Mesenchymal stem cell (in vitro differentiated cells and primary cell): Measurements from ENCODE around the gene YIF1B.
A peak's percentile ranks its signal among the peaks of the same experiment; 100 is the strongest.

Experiments used
- DNase-seq: peaks from one replicate; pipeline ENCODE4 v3.0.0-alpha.2; 2013
- H2AFZ ChIP-seq: one replicate; pipeline ENCODE4 v1.6.1; 2013; ENCODE audit warnings: low read depth, mild to moderate bottlenecking, control low read depth, inconsistent platforms, low read length, moderate library complexity
- H2AK5ac ChIP-seq: 2 replicates; pipeline ENCODE4 v1.6.1; 2013; ENCODE audit warnings: low read length, moderate library complexity, mild to moderate bottlenecking, inconsistent platforms; ENCODE audit not compliant: severe bottlenecking
- H2BK120ac ChIP-seq: one replicate; pipeline ENCODE4 v1.6.1; 2013; ENCODE audit warnings: low read depth, mild to moderate bottlenecking, inconsistent platforms, low read length, moderate library complexity
- H2BK12ac ChIP-seq, 2 experiments: one replicate each; pipeline ENCODE4 v1.6.1; 2013; ENCODE audit warnings: inconsistent platforms in 2 of 2, low read length in 2 of 2, mild to moderate bottlenecking in 2 of 2, moderate library complexity in 2 of 2, control low read depth in 1 of 2
- H2BK15ac ChIP-seq: one replicate; pipeline ENCODE4 v1.6.1; 2013; ENCODE audit warnings: mild to moderate bottlenecking, low read depth, inconsistent platforms; ENCODE audit not compliant: poor library complexity, severe bottlenecking
- H2BK5ac ChIP-seq: 2 replicates; pipeline ENCODE4 v1.6.1; 2013; ENCODE audit warnings: low read depth, mild to moderate bottlenecking, low read length, control low read depth, inconsistent platforms; ENCODE audit not compliant: poor library complexity, severe bottlenecking
- H3K14ac ChIP-seq, 2 experiments: one replicate each; pipeline ENCODE4 v1.6.1; 2013; ENCODE audit warnings: inconsistent platforms in 2 of 2, low read length in 2 of 2, control low read depth in 1 of 2, mild to moderate bottlenecking in 1 of 2, moderate library complexity in 1 of 2
- H3K18ac ChIP-seq, 2 experiments: one replicate each; pipeline ENCODE4 v1.6.1; 2013; ENCODE audit warnings: inconsistent platforms in 2 of 2, low read length in 2 of 2, control low read depth in 1 of 2, low read depth in 1 of 2, mild to moderate bottlenecking in 1 of 2
- H3K23ac ChIP-seq, 2 experiments: one replicate each; pipeline ENCODE4 v1.6.1; 2013; ENCODE audit warnings: inconsistent platforms in 2 of 2, low read length in 2 of 2, mild to moderate bottlenecking in 2 of 2, moderate library complexity in 2 of 2, control low read depth in 1 of 2
- H3K27ac ChIP-seq: 2 replicates; pipeline ENCODE4 v1.5.1; 2013; ENCODE audit warnings: mild to moderate bottlenecking, moderate library complexity, low read length, control low read depth, inconsistent platforms; ENCODE audit not compliant: poor library complexity, severe bottlenecking
- H3K27me3 ChIP-seq, 2 experiments: 2 replicates each; pipeline versions ENCODE4 v1.6.1 to v1.7.0; 2013; ENCODE audit warnings: low read length in 2 of 2, mild to moderate bottlenecking in 2 of 2, moderate library complexity in 2 of 2, control low read depth in 1 of 2, inconsistent platforms in 1 of 2; ENCODE audit not compliant: control insufficient read depth in 1 of 2, insufficient read depth in 1 of 2
- H3K36me3 ChIP-seq, 2 experiments: 2 replicates each; pipeline versions ENCODE4 v1.6.1 to v1.7.0; 2013; ENCODE audit warnings: low read length in 2 of 2, control low read depth in 1 of 2, inconsistent platforms in 1 of 2, low read depth in 1 of 2, mild to moderate bottlenecking in 1 of 2; ENCODE audit not compliant: insufficient read depth in 2 of 2, control insufficient read depth in 1 of 2
- H3K4ac ChIP-seq, 2 experiments: one replicate each; pipeline ENCODE4 v1.6.1; 2013; ENCODE audit warnings: inconsistent platforms in 2 of 2, low read length in 2 of 2, mild to moderate bottlenecking in 2 of 2, moderate library complexity in 2 of 2, control low read depth in 1 of 2, low read depth in 1 of 2
- H3K4me1 ChIP-seq: 2 replicates; pipeline ENCODE4 v1.6.1; 2013; ENCODE audit warnings: low read depth, low read length, control low read depth; ENCODE audit not compliant: control insufficient read depth, insufficient read depth
- H3K4me2 ChIP-seq: 2 replicates; pipeline ENCODE4 v1.6.1; 2013; ENCODE audit warnings: low read length, mild to moderate bottlenecking, inconsistent platforms; ENCODE audit not compliant: poor library complexity, severe bottlenecking
- H3K4me3 ChIP-seq, 2 experiments: 2 replicates each; pipeline versions ENCODE4 v1.5.1 to v1.7.0; 2013; ENCODE audit warnings: low read length in 2 of 2, mild to moderate bottlenecking in 2 of 2, control low read depth in 1 of 2, low read depth in 1 of 2; ENCODE audit not compliant: insufficient read depth in 1 of 2
- H3K79me1 ChIP-seq: replicated peaks from 2 replicates; pipeline ENCODE4 v1.6.1; 2013; ENCODE audit warnings: mild to moderate bottlenecking, control low read depth, low read length, inconsistent platforms; ENCODE audit not compliant: poor library complexity, severe bottlenecking
- H3K9ac ChIP-seq: 2 replicates; pipeline ENCODE4 v1.7.0; 2013; ENCODE audit warnings: mild to moderate bottlenecking, low read length, moderate library complexity
- H3K9me3 ChIP-seq: 2 replicates; pipeline ENCODE4 v1.7.0; 2013; ENCODE audit warnings: mild to moderate bottlenecking, low read length; ENCODE audit not compliant: control insufficient read depth
- H4K8ac ChIP-seq: one replicate; pipeline ENCODE4 v1.6.1; 2013; ENCODE audit warnings: inconsistent platforms, mild to moderate bottlenecking, low read length, moderate library complexity
- H4K91ac ChIP-seq: one replicate; pipeline ENCODE4 v1.6.1; 2013; ENCODE audit warnings: mild to moderate bottlenecking, low read length, inconsistent platforms
- WGBS: methylation state at CpG from one replicate; pipeline ENCODE4 v1.1.7; 2013; ENCODE audit warnings: mixed read lengths; 5-methylcytosine and 5-hydroxymethylcytosine counted together

Gene YIF1B

DNA sequence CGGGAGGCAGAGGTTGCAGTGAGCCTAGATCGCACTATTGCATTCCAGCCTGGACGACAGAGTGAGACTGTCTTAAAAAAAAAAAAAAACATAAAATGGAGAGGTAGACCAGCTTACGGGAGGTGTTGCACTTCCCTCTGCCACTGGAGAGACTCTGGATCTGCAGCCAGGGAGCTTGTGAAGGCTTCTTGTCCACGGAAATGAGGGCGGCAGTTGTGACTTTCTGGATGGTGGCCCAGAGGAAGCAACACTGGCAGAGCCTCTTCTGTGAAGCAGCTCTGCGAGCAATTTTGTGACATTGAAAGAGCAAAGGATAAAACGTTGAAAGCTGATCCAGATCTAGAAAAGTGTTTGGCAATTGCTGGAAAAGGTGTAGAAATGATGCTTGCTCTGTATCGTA, 41.0 kb downstream of the YIF1B start:
- no peak overlapping the region for H3K27ac ChIP-seq
- H3K9me3 ChIP-seq: no peaks in the 10 kb centered on the region
- H3K4me3 ChIP-seq: no peak overlapping the region
- no peak overlapping the region for H3K4me2 ChIP-seq
- H3K79me1 ChIP-seq: peaks cover 8% of the 10 kb centered on the region
- H2BK12ac ChIP-seq: no peak overlapping the region
- no peak overlapping the region for H2BK15ac ChIP-seq
- no peak overlapping the region for H3K23ac ChIP-seq
- peaks cover 11% of the 10 kb centered on the region for H3K4me1 ChIP-seq
- no peak overlapping the region for H3K9ac ChIP-seq
- H3K27me3 ChIP-seq: no peaks in the 10 kb centered on the region
- no peak overlapping the region for H2BK5ac ChIP-seq
- H3K4ac ChIP-seq: no peak overlapping the region
- H4K8ac ChIP-seq: no peak overlapping the region
- H3K36me3 ChIP-seq: no peaks in the 10 kb centered on the region
- no peak overlapping the region for H4K91ac ChIP-seq
- no peak overlapping the region for H2AK5ac ChIP-seq
- no peak overlapping the region for H2BK120ac ChIP-seq
- WGBS: 82% methylated on average over 8 of the region's 9 CpGs
- H3K18ac ChIP-seq: no peak overlapping the region
- no peak overlapping the region for H3K14ac ChIP-seq
- no peak for DNase-seq
- H2AFZ ChIP-seq: no peak overlapping the region

GRCh38 chr19:38273499-38273898, 42.2 kb downstream of the YIF1B start:
- no peak overlapping the region for H3K18ac ChIP-seq
- no peak overlapping the region for H3K27ac ChIP-seq
- no peak overlapping the region for H3K4me2 ChIP-seq
- no peak overlapping the region for H2BK15ac ChIP-seq
- no peaks in the 10 kb centered on the region for H3K36me3 ChIP-seq
- peaks cover 10% of the 10 kb centered on the region for H3K79me1 ChIP-seq
- no peaks in the 10 kb centered on the region for H3K27me3 ChIP-seq
- no peak overlapping the region for H2AK5ac ChIP-seq
- H3K4me3 ChIP-seq: no peak overlapping the region
- no peak overlapping the region for H4K91ac ChIP-seq
- H2BK120ac ChIP-seq: no peak overlapping the region
- peaks cover 12% of the 10 kb centered on the region for H3K4me1 ChIP-seq
- no peak overlapping the region for H2BK12ac ChIP-seq
- WGBS: 20% methylated on average over 1 of the region's 2 CpGs
- no peak overlapping the region for H3K4ac ChIP-seq
- H3K14ac ChIP-seq: no peak overlapping the region
- no peaks in the 10 kb centered on the region for H3K9me3 ChIP-seq
- no peak overlapping the region for H4K8ac ChIP-seq
- no peak for DNase-seq
- no peak overlapping the region for H2AFZ ChIP-seq
- H3K9ac ChIP-seq: no peak overlapping the region
- no peak overlapping the region for H2BK5ac ChIP-seq
- no peak overlapping the region for H3K23ac ChIP-seq

DNA sequence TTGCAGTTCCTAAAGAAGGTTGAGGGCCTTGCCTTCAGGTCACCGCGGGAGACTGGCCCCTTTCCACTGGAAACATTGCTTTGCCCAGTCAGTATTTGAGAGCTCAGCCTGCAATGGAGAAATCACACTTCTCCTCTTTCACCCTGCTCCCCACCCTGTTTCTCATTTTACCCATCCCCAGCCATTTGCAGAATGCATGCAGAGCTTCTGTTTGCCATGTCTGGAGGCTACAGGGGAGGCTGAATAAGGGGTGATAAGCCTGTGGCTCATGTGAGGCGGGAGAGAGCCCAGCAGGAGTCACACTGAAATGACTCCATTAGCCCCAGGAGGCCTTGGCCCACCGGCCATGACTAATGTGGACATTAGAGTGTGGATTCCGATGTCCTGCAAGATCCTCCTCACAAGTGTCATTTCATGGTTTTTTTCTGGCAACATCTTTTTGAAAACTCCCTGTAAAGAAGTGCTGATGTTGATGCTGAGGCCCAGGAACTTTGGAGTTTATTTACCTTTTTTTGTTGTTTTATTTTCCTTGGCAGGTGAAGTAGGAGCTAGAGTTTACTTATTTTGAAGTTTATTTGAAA, 45.1 kb downstream of the YIF1B start:
- 65% methylated on average over 5 of the region's 5 CpGs for WGBS
- Histone ChIP-seq H3K36me3 (no peaks in the 10 kb centered on the region), H2BK12ac (no peak overlapping the region), H2AK5ac (no peak overlapping the region), H3K14ac (no peak overlapping the region), H2BK15ac (no peak overlapping the region), H4K8ac (no peak overlapping the region), H3K4me2 (no peak overlapping the region), H3K9ac (no peak overlapping the region), H3K4me1 (peaks cover 30% of the 10 kb centered on the region), H3K27me3 (no peaks in the 10 kb centered on the region), H2AFZ (no peak overlapping the region), H4K91ac (no peak overlapping the region), H3K18ac (no peak overlapping the region), H3K9me3 (no peaks in the 10 kb centered on the region), H3K4ac (no peak overlapping the region), H2BK5ac (no peak overlapping the region), H3K23ac (no peak overlapping the region), H3K79me1 (peaks cover 7% of the 10 kb centered on the region), H3K27ac (peak overlapping the region; percentile 10), H2BK120ac (no peak overlapping the region), H3K4me3 (no peak overlapping the region)
- no peak for DNase-seq

DNA sequence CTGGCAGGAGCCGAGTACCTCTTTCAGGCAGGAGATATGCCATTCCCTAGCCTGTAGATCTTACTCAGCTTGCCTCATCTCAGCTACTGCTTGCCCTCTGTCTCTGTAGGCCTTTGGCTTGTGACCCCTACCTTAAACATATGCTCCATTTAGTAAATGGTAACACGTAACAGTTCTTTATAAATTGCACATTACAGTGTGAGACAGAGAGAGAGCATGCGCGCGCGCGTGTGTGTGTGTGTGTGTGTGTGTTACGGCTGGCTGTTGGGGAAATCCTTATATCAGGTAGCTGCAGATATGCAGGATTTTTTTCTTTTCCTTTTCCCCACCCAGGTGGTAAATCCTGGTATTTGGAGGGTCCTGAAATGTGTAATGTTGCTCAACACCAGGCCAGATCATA, 47.2 kb downstream of the YIF1B start:
- DNase-seq: no peak
- no peak overlapping the region for H3K9ac ChIP-seq
- H3K18ac ChIP-seq: no peak overlapping the region
- H2BK5ac ChIP-seq: no peak overlapping the region
- H3K14ac ChIP-seq: no peak overlapping the region
- H3K4me3 ChIP-seq: no peak overlapping the region
- peak overlapping the region in 1 of 2 experiments; percentile 2 for H3K23ac ChIP-seq
- H3K36me3 ChIP-seq: no peaks in the 10 kb centered on the region
- H3K79me1 ChIP-seq: peaks cover 6% of the 10 kb centered on the region
- H3K4me1 ChIP-seq: peaks cover 48% of the 10 kb centered on the region
- H4K91ac ChIP-seq: no peak overlapping the region
- peak overlapping the region; percentile 8 for H2AK5ac ChIP-seq
- no peak overlapping the region for H4K8ac ChIP-seq
- 86% methylated on average over 7 of the region's 8 CpGs for WGBS
- no peak overlapping the region for H2BK120ac ChIP-seq
- no peaks in the 10 kb centered on the region for H3K9me3 ChIP-seq
- H2AFZ ChIP-seq: no peak overlapping the region
- no peak overlapping the region for H2BK12ac ChIP-seq
- H3K27ac ChIP-seq: no peak overlapping the region
- no peak overlapping the region for H3K4me2 ChIP-seq
- H3K27me3 ChIP-seq: peaks cover 0 to 19% of the 10 kb centered on the region in 2 experiments
- H2BK15ac ChIP-seq: no peak overlapping the region
- H3K4ac ChIP-seq: no peak overlapping the region
